Measurements from ENCODE around the gene AIG1. TPM values are rescaled to one million over a fixed set of nuclear protein-coding genes. Genes with fewer than 3 reads are reported as not detected.

AIG1 gene
- total RNA-seq, 6 experiments from 2014 or later = 50.7 to 70.5 (median 52.5) TPM

DNA sequence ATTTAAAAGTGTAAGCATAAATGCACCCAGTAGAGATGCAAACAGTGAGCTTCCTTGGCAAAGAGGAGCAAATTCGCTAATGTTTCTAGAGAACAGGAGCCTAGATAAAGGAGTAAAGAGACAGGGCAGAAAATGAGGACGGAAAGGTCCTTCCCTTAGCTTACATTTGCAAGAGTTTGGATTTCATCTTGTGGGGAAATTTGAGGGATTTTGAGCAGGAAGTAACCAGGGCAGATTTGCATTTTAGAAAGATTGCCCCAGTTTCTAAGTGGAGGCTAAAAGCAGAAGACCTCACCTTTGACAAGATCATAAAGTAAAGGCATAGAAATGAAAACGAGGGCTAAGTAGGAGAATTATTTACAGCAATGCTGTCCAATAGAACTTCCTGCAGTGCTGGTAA is 309.3 kb downstream of the AIG1 start:
- H3K27ac Mint-ChIP-seq = no peak overlapping the region
- no peak for DNase-seq
- H3K4me3 Mint-ChIP-seq = no peak overlapping the region
- no peaks in the 10 kb centered on the region for H3K36me3 Mint-ChIP-seq (ENCODE audit: low read depth)
- H3K9me3 Mint-ChIP-seq = no peaks in the 10 kb centered on the region
- no peak for TF ChIP-seq CTCF (IDR thresholded peaks at IDR 0.05)
- peaks cover 8% of the 10 kb centered on the region for H3K27me3 Mint-ChIP-seq (ENCODE audit: insufficient read depth)
- peaks cover 10% of the 10 kb centered on the region for H3K4me1 Mint-ChIP-seq (ENCODE audit: low read depth)

- Mint-ChIP-seq H3K4me3 (no peak overlapping the region), H3K36me3 (ENCODE audit: low read depth) (no peaks in the 10 kb centered on the region), H3K27me3 (ENCODE audit: insufficient read depth) (peaks cover 8% of the 10 kb centered on the region), H3K27ac (no peak overlapping the region), H3K9me3 (no peaks in the 10 kb centered on the region), H3K4me1 (ENCODE audit: low read depth) (peaks cover 10% of the 10 kb centered on the region)
- no peak for TF ChIP-seq CTCF (IDR thresholded peaks at IDR 0.05)
- DNase-seq = no peak
Measured at GRCh38 chr6:143370812-143371370, 310.2 kb downstream of the AIG1 start.

DNA sequence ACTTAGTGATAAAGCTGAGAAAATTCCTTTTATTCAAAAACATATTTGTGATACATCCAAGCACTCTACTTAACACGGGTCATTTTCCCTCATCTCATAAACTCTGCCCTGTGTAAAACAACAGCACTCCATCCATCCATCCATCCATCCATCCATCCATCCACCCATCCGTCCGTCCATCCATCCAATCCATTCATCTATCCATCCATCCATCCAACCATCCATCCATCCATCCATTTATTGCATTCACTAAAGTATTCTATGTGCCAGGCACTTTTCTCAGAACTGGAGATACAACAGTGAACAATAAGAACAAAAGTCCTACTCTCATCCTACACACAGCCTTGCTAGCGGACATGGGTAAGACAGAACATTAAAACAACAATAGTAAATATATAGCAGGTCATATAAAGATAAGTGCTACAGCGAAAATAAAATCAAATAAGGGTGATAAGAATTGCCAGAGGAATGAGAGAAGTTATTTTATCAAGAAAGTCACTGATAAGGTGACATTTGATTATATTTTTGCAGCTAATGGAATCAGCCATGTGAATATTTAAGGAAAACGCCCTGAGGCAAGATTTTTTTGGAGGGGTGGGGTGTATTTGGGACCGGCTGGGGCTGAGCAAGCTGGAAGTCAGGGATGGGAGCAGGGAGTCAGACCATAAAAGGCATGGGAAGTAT is 311.7 kb downstream of the AIG1 start:
- TF ChIP-seq CTCF (IDR thresholded peaks at IDR 0.05) = no peak
- Mint-ChIP-seq H3K9me3 (no peaks in the 10 kb centered on the region), H3K4me1 (ENCODE audit: low read depth) (peaks cover 10% of the 10 kb centered on the region), H3K4me3 (no peak overlapping the region), H3K27me3 (ENCODE audit: insufficient read depth) (peaks cover 7% of the 10 kb centered on the region), H3K27ac (no peak overlapping the region), H3K36me3 (ENCODE audit: low read depth) (no peaks in the 10 kb centered on the region)
- no peak for DNase-seq

GRCh38 chr6:143374014-143374413 is 313.3 kb downstream of the AIG1 start:
- Mint-ChIP-seq H3K4me1 (ENCODE audit: low read depth) (no peaks in the 10 kb centered on the region), H3K36me3 (ENCODE audit: low read depth) (no peaks in the 10 kb centered on the region), H3K27ac (no peak overlapping the region), H3K4me3 (no peak overlapping the region), H3K9me3 (no peaks in the 10 kb centered on the region), H3K27me3 (ENCODE audit: insufficient read depth) (peaks cover 7% of the 10 kb centered on the region)
- no peak for DNase-seq
- no peak for TF ChIP-seq CTCF (IDR thresholded peaks at IDR 0.05)

DNA sequence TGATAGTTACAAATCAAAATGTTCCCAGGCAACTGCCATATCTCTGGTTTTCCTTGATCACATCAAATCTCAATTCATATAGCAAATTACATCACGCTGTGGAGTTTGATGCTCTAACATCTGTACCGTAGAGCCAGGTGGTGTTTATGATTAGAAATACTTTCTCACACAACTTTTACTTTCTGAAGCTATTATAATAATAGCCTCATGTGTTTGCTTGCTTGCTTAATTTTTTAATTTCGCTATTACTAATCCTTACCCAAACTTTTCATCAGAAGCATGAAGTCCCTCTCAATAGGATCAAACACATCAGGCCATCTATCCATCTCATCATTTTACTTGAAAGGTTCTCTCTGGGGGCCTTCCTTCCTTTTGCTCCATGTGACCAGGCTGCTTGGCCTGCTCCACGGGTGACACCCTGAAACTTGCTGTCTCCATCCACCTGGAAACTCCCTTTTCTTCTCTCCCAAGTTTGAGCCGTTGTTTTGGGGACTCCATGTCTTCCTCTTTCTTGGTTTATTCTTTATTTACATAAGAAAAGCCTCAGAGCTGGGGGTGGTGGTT is 314.4 kb downstream of the AIG1 start:
- H3K4me1 Mint-ChIP-seq (ENCODE audit: low read depth) = no peaks in the 10 kb centered on the region
- H3K27ac Mint-ChIP-seq = no peak overlapping the region
- H3K36me3 Mint-ChIP-seq (ENCODE audit: low read depth) = no peaks in the 10 kb centered on the region
- no peak for TF ChIP-seq CTCF (IDR thresholded peaks at IDR 0.05)
- no peaks in the 10 kb centered on the region for H3K9me3 Mint-ChIP-seq
- no peak overlapping the region for H3K4me3 Mint-ChIP-seq
- DNase-seq = no peak
- peaks cover 15% of the 10 kb centered on the region for H3K27me3 Mint-ChIP-seq (ENCODE audit: insufficient read depth)

All from HFFc6 (cell line).